Transverse colon (tissue), 4 donors: Measurements from ENCODE around the gene METRNL. TPM values are rescaled to one million over a fixed set of nuclear protein-coding genes. Genes with fewer than 3 reads are reported as not detected.

Source experiments
- DNase-seq: peaks from one replicate; pipeline ENCODE4 v3.0.0-alpha.2; 2019
- H3K27ac ChIP-seq, 4 donors: fragments of 200-600 bp; sonication (generic); 2 replicates each; pipeline ENCODE4 v1.5.1; 2016 to 2018; ENCODE audit warnings: inconsistent platforms in 4 of 4
- H3K27me3 ChIP-seq: fragments of 200-600 bp; sonication (generic); 2 replicates; pipeline ENCODE4 v1.5.1; 2017; ENCODE audit warnings: inconsistent platforms
- H3K36me3 ChIP-seq, 4 donors: fragments of 200-600 bp; sonication (generic); 2 replicates each; pipeline ENCODE4 v1.5.1; 2017 to 2019; ENCODE audit warnings: inconsistent platforms in 4 of 4
- H3K4me1 ChIP-seq, 4 donors: fragments of 200-600 bp; sonication (generic); 2 replicates each; pipeline ENCODE4 v1.5.1; 2017 to 2020; ENCODE audit warnings: inconsistent platforms in 4 of 4
- H3K4me3 ChIP-seq, 4 donors: fragments of 200-600 bp; sonication (generic); 1 replicate in 1 of 4; 2 replicates in 3 of 4; pipeline versions ENCODE4 v1.5.1 to v1.6.1; 2017 to 2019; ENCODE audit warnings: inconsistent platforms in 4 of 4
- H3K9me3 ChIP-seq, 2 donors: fragments of 200-600 bp; sonication (generic); 2 replicates each; pipeline ENCODE4 v1.5.1; 2017 to 2019; ENCODE audit warnings: inconsistent platforms in 2 of 2
- EP300 ChIP-seq: sonication (generic); formaldehyde crosslinking; IDR thresholded peaks from one replicate; pipeline ENCODE4 v1.6.1; 2017; ENCODE audit warnings: antibody characterized with exemption, low read depth
- POLR2A ChIP-seq: fragments of 450-650 bp; IDR thresholded peaks from one replicate; pipeline ENCODE4 v1.6.1; 2016; ENCODE audit warnings: antibody characterized with exemption, mild to moderate bottlenecking, moderate library complexity
- POLR2AphosphoS5 ChIP-seq, 3 donors: sonication (generic); formaldehyde crosslinking; IDR thresholded peaks; one replicate each; pipeline ENCODE4 v1.6.1; 2016; ENCODE audit warnings: antibody characterized with exemption in 3 of 3
- WGBS, 2 donors: methylation state at CpG; one replicate each; pipeline ENCODE4 v1.1.5; 2018; ENCODE audit warnings: low coverage in 1 of 2; 5-methylcytosine and 5-hydroxymethylcytosine counted together
- in situ Hi-C, 4 donors: fragments of 200-750 bp; cut with MboI; loops; one replicate each; pipeline versions ENCODE4 v1.15.0 to v1.15.1; 2017; ENCODE audit warnings: low sequenced_read_pairs in 3 of 4, low pct_ligation_motif_present in 1 of 4, low pct_unique_long_range_greater_than_20kb in 1 of 4
- intact Hi-C: fragments of 100-400 bp; cut with DNase I; formaldehyde crosslinking; loops from one replicate; pipeline ENCODE4 v1.15.1; 2023; ENCODE audit warnings: low total_unique reads
- total RNA-seq, 4 donors: library from RNA; depleted of rRNA; stranded (reverse); fragments of >200 nt; gene quantifications; one replicate each; pipeline ENCODE4 v1.1.0, GENCODE V29; 2016
- TF ChIP-seq, protein P1 (sequence below), 5 experiments: fragments of 200-600 bp in 3 of 5; fragments of 450-650 bp in 2 of 5; sonication (generic) in 3 of 5; IDR thresholded peaks; 1 replicate in 2 of 5; 2 replicates in 3 of 5; pipeline ENCODE4 v1.5.1; 2016 to 2017; ENCODE audit warnings: antibody characterized with exemption in 5 of 5, inconsistent platforms in 3 of 5, mild to moderate bottlenecking in 2 of 5, moderate library complexity in 1 of 5

METRNL gene
- total RNA-seq, 4 donors from 2014 or later = 46.8 to 325 (median 112) TPM

DNA sequence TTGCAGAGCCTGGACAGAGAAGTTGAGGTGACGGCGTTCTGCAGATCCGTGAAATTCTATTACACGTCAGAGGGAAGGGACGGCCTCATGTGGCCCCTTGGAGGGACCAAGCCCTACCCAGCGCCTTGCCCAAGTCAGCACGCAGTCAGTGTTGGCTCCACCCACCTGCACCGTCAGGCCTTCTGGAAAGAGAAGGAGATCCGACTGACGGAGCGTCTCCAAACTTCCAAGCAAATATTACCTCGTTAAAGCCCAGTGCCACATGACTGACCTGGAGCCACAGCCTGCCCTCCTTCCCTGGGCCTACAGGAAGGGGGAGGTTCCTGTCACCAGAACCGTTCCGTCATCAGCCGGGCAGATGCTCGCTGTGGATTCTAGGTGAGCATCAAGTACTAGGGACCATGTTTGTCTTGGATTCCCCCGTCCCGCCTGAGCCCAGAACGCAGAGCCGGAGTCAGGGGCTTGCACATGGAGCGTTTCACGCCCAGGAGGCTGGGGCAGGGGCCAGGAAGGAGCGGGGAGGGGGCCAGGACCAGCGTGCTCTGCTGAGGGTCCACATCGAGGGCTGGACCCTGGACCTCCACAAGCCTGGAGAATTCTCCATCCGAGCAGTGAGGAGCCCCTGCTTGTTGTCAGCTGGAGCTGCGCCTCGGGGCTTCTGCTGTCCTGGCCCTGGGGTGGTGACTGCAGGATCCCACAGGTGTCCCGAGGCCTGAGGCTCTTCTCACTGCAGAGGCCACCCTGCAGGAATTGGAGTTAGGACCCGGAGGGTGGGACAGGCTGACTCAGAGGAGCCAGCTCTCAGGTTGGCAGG is 22.6 kb upstream of the METRNL start:
- Histone ChIP-seq H3K4me1 (peaks cover 4 to 6% (median 5%) of the 10 kb centered on the region in 4 donors), H3K27ac (no peak overlapping the region), H3K27me3 (no peaks in the 10 kb centered on the region), H3K4me3 (no peak overlapping the region), H3K9me3 (no peaks in the 10 kb centered on the region), H3K36me3 (no peaks in the 10 kb centered on the region)
- DNase-seq = no peak
- in situ Hi-C loops (no loop called here), intact Hi-C loops (no loop called here)
- 82% methylated on average over 7 to 30 of the region's 30 CpGs for WGBS, 2 donors
- TF ChIP-seq POLR2AphosphoS5 (IDR thresholded peaks at IDR 0.05) = no peak
- TF ChIP-seq, protein P1, sequence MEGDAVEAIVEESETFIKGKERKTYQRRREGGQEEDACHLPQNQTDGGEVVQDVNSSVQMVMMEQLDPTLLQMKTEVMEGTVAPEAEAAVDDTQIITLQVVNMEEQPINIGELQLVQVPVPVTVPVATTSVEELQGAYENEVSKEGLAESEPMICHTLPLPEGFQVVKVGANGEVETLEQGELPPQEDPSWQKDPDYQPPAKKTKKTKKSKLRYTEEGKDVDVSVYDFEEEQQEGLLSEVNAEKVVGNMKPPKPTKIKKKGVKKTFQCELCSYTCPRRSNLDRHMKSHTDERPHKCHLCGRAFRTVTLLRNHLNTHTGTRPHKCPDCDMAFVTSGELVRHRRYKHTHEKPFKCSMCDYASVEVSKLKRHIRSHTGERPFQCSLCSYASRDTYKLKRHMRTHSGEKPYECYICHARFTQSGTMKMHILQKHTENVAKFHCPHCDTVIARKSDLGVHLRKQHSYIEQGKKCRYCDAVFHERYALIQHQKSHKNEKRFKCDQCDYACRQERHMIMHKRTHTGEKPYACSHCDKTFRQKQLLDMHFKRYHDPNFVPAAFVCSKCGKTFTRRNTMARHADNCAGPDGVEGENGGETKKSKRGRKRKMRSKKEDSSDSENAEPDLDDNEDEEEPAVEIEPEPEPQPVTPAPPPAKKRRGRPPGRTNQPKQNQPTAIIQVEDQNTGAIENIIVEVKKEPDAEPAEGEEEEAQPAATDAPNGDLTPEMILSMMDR (IDR thresholded peaks at IDR 0.05) = no peak
- no peak for TF ChIP-seq EP300
- no peak for TF ChIP-seq POLR2A

DNA sequence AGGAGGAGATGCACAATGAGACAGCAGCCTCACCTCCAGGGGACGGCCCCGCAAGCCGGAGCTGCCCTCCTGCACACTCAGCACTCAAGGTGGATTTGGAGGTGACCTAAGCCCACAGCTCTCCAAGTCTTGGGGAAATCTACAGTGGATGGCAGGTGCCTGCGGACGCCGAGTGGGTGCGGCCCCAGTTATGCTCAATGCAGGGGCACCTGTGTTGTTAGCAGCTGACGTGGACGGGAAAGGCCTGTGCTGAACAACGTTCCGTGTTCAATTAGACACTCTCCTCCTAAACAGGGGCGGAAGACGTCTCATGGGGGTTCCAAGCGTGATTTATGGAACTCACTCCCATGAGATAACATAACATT is 22.0 kb upstream of the METRNL start:
- no peak overlapping the region for H3K27ac ChIP-seq
- no peaks in the 10 kb centered on the region for H3K36me3 ChIP-seq
- no peaks in the 10 kb centered on the region for H3K9me3 ChIP-seq
- no peak overlapping the region for H3K4me3 ChIP-seq
- in situ Hi-C loops = no loop called here
- 87% methylated on average over 14 of the region's 14 CpGs; no CpG with 5 or more reads in 1 of the 2 donors for WGBS, 2 donors
- H3K27me3 ChIP-seq = no peaks in the 10 kb centered on the region
- intact Hi-C loops = no loop called here
- H3K4me1 ChIP-seq = peaks cover under 1 to 3% (median under 1%) of the 10 kb centered on the region in 4 donors
- TF ChIP-seq POLR2AphosphoS5 (IDR thresholded peaks at IDR 0.05) (no peak), POLR2A (no peak), EP300 (no peak)
- TF ChIP-seq, protein P1 (IDR thresholded peaks at IDR 0.05) = no peak
- DNase-seq = no peak

DNA sequence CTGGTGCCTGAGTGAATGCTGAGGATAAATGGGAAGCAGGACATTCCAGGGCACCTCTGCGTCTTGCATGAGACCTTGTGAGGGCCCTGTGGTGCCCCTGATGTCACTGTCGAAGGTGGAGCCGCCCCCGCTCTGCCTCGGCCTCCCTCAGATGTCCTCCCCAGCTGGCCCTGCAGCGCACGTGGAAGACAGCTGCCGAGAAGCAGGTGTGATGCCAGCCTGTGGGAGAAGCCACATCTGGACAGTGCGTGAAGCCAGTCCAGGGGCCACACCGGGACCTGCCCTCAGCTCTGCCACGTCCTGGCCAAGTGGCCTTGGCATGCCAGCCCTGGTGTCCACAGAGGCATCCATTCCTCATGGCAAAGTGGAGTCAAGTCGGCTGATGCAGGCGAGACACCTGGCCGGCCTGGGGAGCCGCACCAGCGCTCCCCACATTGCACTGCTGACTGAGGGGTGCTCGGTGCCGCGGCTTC is 21.6 kb upstream of the METRNL start:
- Histone ChIP-seq H3K4me3 (no peak overlapping the region), H3K27me3 (no peaks in the 10 kb centered on the region), H3K27ac (no peak overlapping the region), H3K4me1 (peaks cover 0 to 3% (median 0%) of the 10 kb centered on the region in 4 donors), H3K9me3 (no peaks in the 10 kb centered on the region), H3K36me3 (no peaks in the 10 kb centered on the region)
- in situ Hi-C loops = no loop called here
- 91 to 97% methylated on average over 6 to 18 of the region's 19 CpGs for WGBS, 2 donors
- no peak for DNase-seq
- intact Hi-C loops = no loop called here
- TF ChIP-seq POLR2A (no peak), EP300 (no peak), POLR2AphosphoS5 (IDR thresholded peaks at IDR 0.05) (no peak)
- TF ChIP-seq, protein P1 (IDR thresholded peaks at IDR 0.05) = no peak

DNA sequence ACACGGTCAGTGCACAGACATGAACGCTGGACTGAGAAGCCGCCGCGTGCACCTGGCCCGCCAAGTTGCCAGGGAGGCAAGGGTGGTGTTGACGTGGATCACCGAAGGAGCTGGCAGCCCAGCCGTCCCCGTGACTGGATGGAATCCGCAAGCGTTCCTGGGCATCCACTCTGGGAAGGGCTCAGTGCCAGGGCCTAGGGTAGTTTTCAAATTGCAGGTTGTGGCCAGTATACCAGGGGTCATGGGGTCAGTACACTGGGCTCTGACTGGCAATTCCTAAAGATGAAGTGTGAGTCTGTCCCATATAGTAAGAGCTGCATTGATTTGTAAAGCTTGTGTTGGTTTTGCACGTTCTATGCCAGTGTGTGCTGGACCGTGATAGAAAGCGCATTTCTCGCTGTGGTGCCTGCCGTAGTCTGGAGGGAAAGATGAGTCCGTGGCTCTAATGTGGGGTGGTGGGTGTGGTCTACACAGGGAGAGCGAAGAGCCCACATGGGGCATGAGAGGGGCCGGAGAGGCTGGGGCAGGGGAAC is 21.1 kb upstream of the METRNL start:
- no peak for DNase-seq
- WGBS, 2 donors = 94 to 97% methylated on average over 7 to 20 of the region's 20 CpGs
- H3K36me3 ChIP-seq = no peaks in the 10 kb centered on the region
- no peaks in the 10 kb centered on the region for H3K4me1 ChIP-seq
- TF ChIP-seq POLR2A (no peak), POLR2AphosphoS5 (IDR thresholded peaks at IDR 0.05) (no peak), EP300 (no peak)
- TF ChIP-seq, protein P1 (IDR thresholded peaks at IDR 0.05) = no peak
- no peaks in the 10 kb centered on the region for H3K9me3 ChIP-seq
- H3K27me3 ChIP-seq = no peaks in the 10 kb centered on the region
- H3K4me3 ChIP-seq = no peak overlapping the region
- in situ Hi-C loops (no loop called here), intact Hi-C loops (no loop called here)
- H3K27ac ChIP-seq = no peak overlapping the region
